NCI-H1092 (cell line): ENCODE measurements around the gene CCL4.
"Not testable (repeated sequence)": the region's sequence is repeated elsewhere in the genome, so short reads cannot be mapped to it uniquely, and the experiment has no call there.

Experiments used
- DNase-seq: peaks from one replicate; lab custom pipeline; 2025; lab: John Stamatoyannopoulos, UW

Gene CCL4

GRCh38 chr17:36103401-36103975, at the start of gene CCL4:
TSS of gene CCL4 (plus strand) at chr17:36103827. CDS start at chr17:36103906, 79 bp downstream.
- not testable (repeated sequence) for DNase-seq

GRCh38 chr17:36055171-36055570, 48.5 kb upstream of the CCL4 start:
- no peak for DNase-seq

GRCh38 chr17:36055921-36056520, 47.6 kb upstream of the CCL4 start:
- no peak for DNase-seq

- no peak for DNase-seq
Measured at GRCh38 chr17:36057911-36058310, 45.7 kb upstream of the CCL4 start.

GRCh38 chr17:36059406-36059805, 44.2 kb upstream of the CCL4 start:
- no peak for DNase-seq

- DNase-seq = no peak
Measured at GRCh38 chr17:36060816-36061215, 42.8 kb upstream of the CCL4 start.

- DNase-seq = no peak
Measured at GRCh38 chr17:36063786-36064541, 39.7 kb upstream of the CCL4 start, which contains the start of gene CCL18. TSS of gene CCL18 (plus strand) at chr17:36064272. CDS start at chr17:36064343, 71 bp downstream.

GRCh38 chr17:36066365-36066985, 37.2 kb upstream of the CCL4 start:
- DNase-seq = no peak

GRCh38 chr17:36068524-36068923, 35.1 kb upstream of the CCL4 start:
- DNase-seq = no peak

- no peak for DNase-seq
Measured at GRCh38 chr17:36069136-36069535, 34.5 kb upstream of the CCL4 start.

GRCh38 chr17:36070427-36070826, 33.2 kb upstream of the CCL4 start:
- DNase-seq = no peak

GRCh38 chr17:36071751-36072150, 31.9 kb upstream of the CCL4 start:
- DNase-seq = no peak

- DNase-seq = peak; percentile 6
Measured at GRCh38 chr17:36072431-36073121, 31.1 kb upstream of the CCL4 start.

GRCh38 chr17:36074365-36074764, 29.3 kb upstream of the CCL4 start:
- no peak for DNase-seq

- not testable (repeated sequence) for DNase-seq
Measured at GRCh38 chr17:36081681-36082471, 21.8 kb upstream of the CCL4 start.

GRCh38 chr17:36082482-36083120, 21.0 kb upstream of the CCL4 start:
- not testable (repeated sequence) for DNase-seq

- not testable (repeated sequence) for DNase-seq
Measured at GRCh38 chr17:36083691-36084090, 19.9 kb upstream of the CCL4 start.

- DNase-seq = no peak
Measured at GRCh38 chr17:36085765-36086164, 17.9 kb upstream of the CCL4 start.

- no peak for DNase-seq
Measured at GRCh38 chr17:36086791-36087190, 16.8 kb upstream of the CCL4 start.

GRCh38 chr17:36087471-36087870, 16.2 kb upstream of the CCL4 start:
- DNase-seq = not testable (repeated sequence)
